NCI-H345 treated with DMSO at 0.1 percent for 48 hours (cell line): ENCODE data around the gene LRP5.

Experiments used
- DNase-seq: peaks from one replicate; lab custom pipeline; 2025; ENCODE audit not compliant: unreplicated experiment; lab: John Stamatoyannopoulos, UW

LRP5 gene

GRCh38 chr11:68495872-68496271 is 183.5 kb downstream of the LRP5 start:
- DNase-seq = no peak

GRCh38 chr11:68497761-68498160 is 185.4 kb downstream of the LRP5 start:
- no peak for DNase-seq

- DNase-seq = no peak
Measured at GRCh38 chr11:68498321-68498720, 185.9 kb downstream of the LRP5 start.
